ENCODE results near the gene MACC1.

- no peak for TF ChIP-seq CTCF (IDR thresholded peaks at IDR 0.05)
- TF ChIP-seq EP300 (IDR thresholded peaks at IDR 0.05), result no peak
Measured at GRCh38 chr7:20140291-20141001, 76.7 kb downstream of the MACC1 start.

All from tibial nerve (tissue), 4 donors.